ENCODE results near the gene KRT8.

The KRT8 gene

DNA sequence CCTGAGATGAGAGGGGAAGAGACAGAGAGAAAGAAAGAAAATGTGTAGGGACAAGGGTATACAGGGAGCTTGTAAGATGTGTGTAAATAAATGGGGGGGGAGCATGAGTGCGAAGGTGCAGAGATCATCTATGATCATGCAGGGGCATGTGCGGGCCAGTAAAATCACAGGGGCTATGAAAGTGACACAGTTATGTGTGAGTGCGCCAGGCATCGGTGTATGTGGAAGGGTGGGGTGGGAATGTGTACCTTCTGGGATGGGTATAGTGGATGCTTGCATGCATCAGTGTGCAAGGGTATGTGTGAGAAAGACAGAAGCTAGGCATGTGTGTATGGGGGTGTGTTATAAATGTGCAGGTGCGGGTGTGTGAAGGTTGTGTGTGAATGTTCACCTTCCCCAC lies 37.7 kb downstream of the KRT8 start (continued):
- TF ChIP-seq, protein P1, sequence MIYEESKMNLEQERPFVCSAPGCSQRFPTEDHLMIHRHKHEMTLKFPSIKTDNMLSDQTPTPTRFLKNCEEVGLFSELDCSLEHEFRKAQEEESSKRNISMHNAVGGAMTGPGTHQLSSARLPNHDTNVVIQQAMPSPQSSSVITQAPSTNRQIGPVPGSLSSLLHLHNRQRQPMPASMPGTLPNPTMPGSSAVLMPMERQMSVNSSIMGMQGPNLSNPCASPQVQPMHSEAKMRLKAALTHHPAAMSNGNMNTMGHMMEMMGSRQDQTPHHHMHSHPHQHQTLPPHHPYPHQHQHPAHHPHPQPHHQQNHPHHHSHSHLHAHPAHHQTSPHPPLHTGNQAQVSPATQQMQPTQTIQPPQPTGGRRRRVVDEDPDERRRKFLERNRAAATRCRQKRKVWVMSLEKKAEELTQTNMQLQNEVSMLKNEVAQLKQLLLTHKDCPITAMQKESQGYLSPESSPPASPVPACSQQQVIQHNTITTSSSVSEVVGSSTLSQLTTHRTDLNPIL (CRISPR knock-in tag; IDR thresholded peaks at IDR 0.05; ENCODE audit: low read depth): no peak
- TF ChIP-seq ISL1 (CRISPR knock-in tag; IDR thresholded peaks at IDR 0.05) (no peak), TCF4 (CRISPR knock-in tag; IDR thresholded peaks at IDR 0.05; ENCODE audit: borderline replicate concordance) (no peak), TOX (CRISPR knock-in tag; IDR thresholded peaks at IDR 0.05; ENCODE audit: borderline replicate concordance) (no peak), ESRRG (CRISPR knock-in tag; IDR thresholded peaks at IDR 0.05) (no peak), SNAI2 (CRISPR knock-in tag; IDR thresholded peaks at IDR 0.05) (no peak), ZFP30 (CRISPR knock-in tag; IDR thresholded peaks at IDR 0.05) (no peak)

DNA sequence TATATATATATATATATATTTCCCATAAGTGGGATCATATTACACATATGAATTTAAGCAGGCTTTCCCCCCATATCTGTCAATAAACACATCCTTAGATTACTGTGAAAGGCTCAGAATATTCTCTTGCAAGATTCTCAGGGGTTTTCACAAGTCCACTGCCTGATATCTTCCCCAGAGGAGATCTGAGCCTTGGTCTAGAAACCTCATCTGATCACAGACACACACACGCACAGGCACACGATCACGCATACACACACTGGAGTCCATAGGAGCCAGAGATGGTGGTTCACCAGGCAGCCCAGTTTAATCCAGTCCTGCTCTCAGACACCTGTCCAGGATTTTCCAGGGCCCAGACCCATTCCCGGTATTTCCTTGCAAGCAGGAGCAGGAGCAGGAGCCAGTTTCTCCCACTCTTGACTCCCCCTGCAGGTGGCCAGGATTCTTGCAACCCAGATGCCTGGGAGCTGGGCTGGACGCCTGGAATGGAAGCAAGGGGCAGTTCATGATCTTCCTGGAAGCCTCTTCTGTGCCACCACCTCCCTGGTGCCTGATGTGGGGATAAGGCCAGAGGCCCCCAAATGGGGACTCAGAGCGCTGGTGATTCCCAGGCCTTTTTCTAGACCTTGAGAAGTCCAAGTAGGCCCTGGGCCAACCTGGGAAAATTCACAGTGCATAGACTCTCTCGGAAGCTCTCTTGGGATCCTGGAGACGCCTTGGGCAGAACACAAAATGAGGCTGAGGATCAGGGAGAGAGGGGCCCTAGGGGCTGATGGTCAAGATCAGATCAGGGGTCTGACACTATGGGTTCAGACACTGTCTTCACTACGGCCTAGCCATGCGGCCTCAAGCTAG lies 39.6 kb downstream of the KRT8 start:
- peak; percentile 93 for ATAC-seq
- TF ChIP-seq GLIS3 (CRISPR knock-in tag; IDR thresholded peaks at IDR 0.05) (no peak), ZNF70 (CRISPR knock-in tag; IDR thresholded peaks at IDR 0.05) (no peak), ESRRG (CRISPR knock-in tag; IDR thresholded peaks at IDR 0.05) (no peak), RARB (CRISPR knock-in tag; IDR thresholded peaks at IDR 0.05) (no peak), ZFP3 (CRISPR knock-in tag; IDR thresholded peaks at IDR 0.05) (no peak), ZNF565 (CRISPR knock-in tag; conservative IDR thresholded peaks at IDR 0.05; ENCODE audit: low read depth) (no peak), ARNTL (CRISPR knock-in tag; IDR thresholded peaks at IDR 0.05; ENCODE audit: borderline replicate concordance, low read depth) (no peak), BACH2 (CRISPR knock-in tag; IDR thresholded peaks at IDR 0.05; ENCODE audit: borderline replicate concordance) (no peak), ZNF8 (CRISPR knock-in tag; IDR thresholded peaks at IDR 0.05) (no peak), ZFP30 (CRISPR knock-in tag; IDR thresholded peaks at IDR 0.05) (no peak), OSR1 (CRISPR knock-in tag; IDR thresholded peaks at IDR 0.05) (no peak), SNAI2 (CRISPR knock-in tag; IDR thresholded peaks at IDR 0.05) (no peak), TCF4 (CRISPR knock-in tag; IDR thresholded peaks at IDR 0.05; ENCODE audit: borderline replicate concordance) (no peak), ZC3H10 (CRISPR knock-in tag; IDR thresholded peaks at IDR 0.05) (no peak)
- TF ChIP-seq, protein P2, sequence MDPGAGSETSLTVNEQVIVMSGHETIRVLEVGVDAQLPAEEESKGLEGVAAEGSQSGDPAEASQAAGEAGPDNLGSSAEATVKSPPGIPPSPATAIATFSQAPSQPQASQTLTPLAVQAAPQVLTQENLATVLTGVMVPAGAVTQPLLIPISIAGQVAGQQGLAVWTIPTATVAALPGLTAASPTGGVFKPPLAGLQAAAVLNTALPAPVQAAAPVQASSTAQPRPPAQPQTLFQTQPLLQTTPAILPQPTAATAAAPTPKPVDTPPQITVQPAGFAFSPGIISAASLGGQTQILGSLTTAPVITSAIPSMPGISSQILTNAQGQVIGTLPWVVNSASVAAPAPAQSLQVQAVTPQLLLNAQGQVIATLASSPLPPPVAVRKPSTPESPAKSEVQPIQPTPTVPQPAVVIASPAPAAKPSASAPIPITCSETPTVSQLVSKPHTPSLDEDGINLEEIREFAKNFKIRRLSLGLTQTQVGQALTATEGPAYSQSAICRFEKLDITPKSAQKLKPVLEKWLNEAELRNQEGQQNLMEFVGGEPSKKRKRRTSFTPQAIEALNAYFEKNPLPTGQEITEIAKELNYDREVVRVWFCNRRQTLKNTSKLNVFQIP (CRISPR knock-in tag; IDR thresholded peaks at IDR 0.05; ENCODE audit: borderline replicate concordance, low read depth): no peak
- TF ChIP-seq, protein P3, sequence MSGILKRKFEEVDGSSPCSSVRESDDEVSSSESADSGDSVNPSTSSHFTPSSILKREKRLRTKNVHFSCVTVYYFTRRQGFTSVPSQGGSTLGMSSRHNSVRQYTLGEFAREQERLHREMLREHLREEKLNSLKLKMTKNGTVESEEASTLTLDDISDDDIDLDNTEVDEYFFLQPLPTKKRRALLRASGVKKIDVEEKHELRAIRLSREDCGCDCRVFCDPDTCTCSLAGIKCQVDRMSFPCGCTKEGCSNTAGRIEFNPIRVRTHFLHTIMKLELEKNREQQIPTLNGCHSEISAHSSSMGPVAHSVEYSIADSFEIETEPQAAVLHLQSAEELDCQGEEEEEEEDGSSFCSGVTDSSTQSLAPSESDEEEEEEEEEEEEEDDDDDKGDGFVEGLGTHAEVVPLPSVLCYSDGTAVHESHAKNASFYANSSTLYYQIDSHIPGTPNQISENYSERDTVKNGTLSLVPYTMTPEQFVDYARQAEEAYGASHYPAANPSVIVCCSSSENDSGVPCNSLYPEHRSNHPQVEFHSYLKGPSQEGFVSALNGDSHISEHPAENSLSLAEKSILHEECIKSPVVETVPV (CRISPR knock-in tag; IDR thresholded peaks at IDR 0.05): no peak
- TF ChIP-seq, protein P4, sequence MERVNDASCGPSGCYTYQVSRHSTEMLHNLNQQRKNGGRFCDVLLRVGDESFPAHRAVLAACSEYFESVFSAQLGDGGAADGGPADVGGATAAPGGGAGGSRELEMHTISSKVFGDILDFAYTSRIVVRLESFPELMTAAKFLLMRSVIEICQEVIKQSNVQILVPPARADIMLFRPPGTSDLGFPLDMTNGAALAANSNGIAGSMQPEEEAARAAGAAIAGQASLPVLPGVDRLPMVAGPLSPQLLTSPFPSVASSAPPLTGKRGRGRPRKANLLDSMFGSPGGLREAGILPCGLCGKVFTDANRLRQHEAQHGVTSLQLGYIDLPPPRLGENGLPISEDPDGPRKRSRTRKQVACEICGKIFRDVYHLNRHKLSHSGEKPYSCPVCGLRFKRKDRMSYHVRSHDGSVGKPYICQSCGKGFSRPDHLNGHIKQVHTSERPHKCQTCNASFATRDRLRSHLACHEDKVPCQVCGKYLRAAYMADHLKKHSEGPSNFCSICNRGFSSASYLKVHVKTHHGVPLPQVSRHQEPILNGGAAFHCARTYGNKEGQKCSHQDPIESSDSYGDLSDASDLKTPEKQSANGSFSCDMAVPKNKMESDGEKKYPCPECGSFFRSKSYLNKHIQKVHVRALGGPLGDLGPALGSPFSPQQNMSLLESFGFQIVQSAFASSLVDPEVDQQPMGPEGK (CRISPR knock-in tag; IDR thresholded peaks at IDR 0.05; ENCODE audit: borderline replicate concordance): no peak
- TF ChIP-seq, protein P5, sequence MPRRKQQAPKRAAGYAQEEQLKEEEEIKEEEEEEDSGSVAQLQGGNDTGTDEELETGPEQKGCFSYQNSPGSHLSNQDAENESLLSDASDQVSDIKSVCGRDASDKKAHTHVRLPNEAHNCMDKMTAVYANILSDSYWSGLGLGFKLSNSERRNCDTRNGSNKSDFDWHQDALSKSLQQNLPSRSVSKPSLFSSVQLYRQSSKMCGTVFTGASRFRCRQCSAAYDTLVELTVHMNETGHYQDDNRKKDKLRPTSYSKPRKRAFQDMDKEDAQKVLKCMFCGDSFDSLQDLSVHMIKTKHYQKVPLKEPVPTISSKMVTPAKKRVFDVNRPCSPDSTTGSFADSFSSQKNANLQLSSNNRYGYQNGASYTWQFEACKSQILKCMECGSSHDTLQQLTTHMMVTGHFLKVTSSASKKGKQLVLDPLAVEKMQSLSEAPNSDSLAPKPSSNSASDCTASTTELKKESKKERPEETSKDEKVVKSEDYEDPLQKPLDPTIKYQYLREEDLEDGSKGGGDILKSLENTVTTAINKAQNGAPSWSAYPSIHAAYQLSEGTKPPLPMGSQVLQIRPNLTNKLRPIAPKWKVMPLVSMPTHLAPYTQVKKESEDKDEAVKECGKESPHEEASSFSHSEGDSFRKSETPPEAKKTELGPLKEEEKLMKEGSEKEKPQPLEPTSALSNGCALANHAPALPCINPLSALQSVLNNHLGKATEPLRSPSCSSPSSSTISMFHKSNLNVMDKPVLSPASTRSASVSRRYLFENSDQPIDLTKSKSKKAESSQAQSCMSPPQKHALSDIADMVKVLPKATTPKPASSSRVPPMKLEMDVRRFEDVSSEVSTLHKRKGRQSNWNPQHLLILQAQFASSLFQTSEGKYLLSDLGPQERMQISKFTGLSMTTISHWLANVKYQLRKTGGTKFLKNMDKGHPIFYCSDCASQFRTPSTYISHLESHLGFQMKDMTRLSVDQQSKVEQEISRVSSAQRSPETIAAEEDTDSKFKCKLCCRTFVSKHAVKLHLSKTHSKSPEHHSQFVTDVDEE (CRISPR knock-in tag; IDR thresholded peaks at IDR 0.05): no peak
- TF ChIP-seq, protein P1 (CRISPR knock-in tag; IDR thresholded peaks at IDR 0.05; ENCODE audit: low read depth): no peak
